Activated naive CD8-positive, alpha-beta T cell treated with anti-CD3 and anti-CD28 coated beads for 36 hours (primary cell): ENCODE data around the gene CACNG1. TPM values are rescaled to one million over a fixed set of nuclear protein-coding genes. Genes with fewer than 3 reads are reported as not detected.

Experiments used
- DNase-seq: peaks from one replicate; pipeline ENCODE4 v3.0.0; 2021
- H3K27ac Mint-ChIP-seq: one replicate; pipeline ENCODE4 v1.8.0; 2022; ENCODE audit warnings: mild to moderate bottlenecking, moderate library complexity, mixed read lengths
- H3K27me3 Mint-ChIP-seq: one replicate; pipeline ENCODE4 v1.8.0; 2022; ENCODE audit warnings: mild to moderate bottlenecking, mixed read lengths
- H3K36me3 Mint-ChIP-seq: one replicate; pipeline ENCODE4 v1.8.0; 2021; ENCODE audit warnings: mild to moderate bottlenecking, mixed read lengths
- H3K4me1 Mint-ChIP-seq: one replicate; pipeline ENCODE4 v1.8.0; 2021; ENCODE audit warnings: mixed read lengths
- H3K4me3 Mint-ChIP-seq: one replicate; pipeline ENCODE4 v1.8.0; 2022; ENCODE audit warnings: mild to moderate bottlenecking, moderate library complexity, mixed read lengths
- H3K9me3 Mint-ChIP-seq: one replicate; pipeline ENCODE4 v1.8.0; 2022; ENCODE audit warnings: mixed read lengths
- total RNA-seq, 2 experiments: library from RNA; stranded (reverse); gene quantifications; one replicate each; pipeline ENCODE4 v1.2.3, GENCODE V29; 2021

CACNG1 gene, protein sequence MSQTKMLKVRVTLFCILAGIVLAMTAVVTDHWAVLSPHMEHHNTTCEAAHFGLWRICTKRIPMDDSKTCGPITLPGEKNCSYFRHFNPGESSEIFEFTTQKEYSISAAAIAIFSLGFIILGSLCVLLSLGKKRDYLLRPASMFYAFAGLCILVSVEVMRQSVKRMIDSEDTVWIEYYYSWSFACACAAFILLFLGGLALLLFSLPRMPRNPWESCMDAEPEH
- not detected for total RNA-seq

DNA sequence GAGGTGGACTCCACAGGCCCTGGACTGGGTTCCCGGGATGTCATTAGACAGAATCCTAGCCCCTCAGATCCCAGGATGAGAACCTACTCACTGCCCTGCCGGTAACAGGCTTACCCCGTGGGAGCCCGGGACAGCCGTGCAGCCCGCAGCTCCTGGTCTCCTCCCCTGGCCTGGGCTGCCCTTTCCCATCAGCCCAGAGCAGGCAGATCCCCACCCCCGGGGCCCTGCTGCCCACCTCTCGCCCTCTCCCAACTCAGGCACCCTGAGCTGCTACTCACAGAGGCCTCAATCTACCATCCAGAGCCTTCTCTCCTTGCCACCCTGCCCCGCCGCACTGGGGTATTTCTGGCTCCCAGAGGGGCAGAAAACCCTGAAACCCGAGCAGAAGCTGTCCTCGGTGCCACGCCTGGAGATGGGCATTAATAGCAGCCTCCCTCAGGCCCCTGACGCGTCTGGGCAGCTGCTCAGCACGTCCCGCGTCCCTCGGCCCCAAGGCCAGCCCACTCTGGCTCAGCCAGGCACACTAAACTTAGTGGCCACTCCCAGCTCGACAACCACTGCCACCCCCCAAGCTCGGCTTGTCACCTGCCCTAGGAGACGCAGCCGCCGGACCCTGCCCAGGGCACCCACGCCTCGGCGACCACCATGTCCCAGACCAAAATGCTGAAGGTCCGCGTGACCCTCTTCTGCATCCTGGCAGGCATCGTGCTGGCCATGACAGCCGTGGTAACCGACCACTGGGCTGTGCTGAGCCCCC lies at the start of gene CACNG1:
Gene CACNG1, plus strand, starts transcription at position 539 of the 757 bp plus-strand sequence. Its CDS starts 107 bp downstream, at position 646.
- Mint-ChIP-seq H3K36me3 (peaks cover 11% of the 10 kb centered on the region), H3K4me3 (no peak within 1 kb of the TSS), H3K9me3 (peaks cover 17% of the 10 kb centered on the region), H3K27me3 (no peaks in the 10 kb centered on the region), H3K27ac (no peak within 1 kb of the TSS), H3K4me1 (no peaks in the 10 kb centered on the region)
- DNase-seq = no peak

DNA sequence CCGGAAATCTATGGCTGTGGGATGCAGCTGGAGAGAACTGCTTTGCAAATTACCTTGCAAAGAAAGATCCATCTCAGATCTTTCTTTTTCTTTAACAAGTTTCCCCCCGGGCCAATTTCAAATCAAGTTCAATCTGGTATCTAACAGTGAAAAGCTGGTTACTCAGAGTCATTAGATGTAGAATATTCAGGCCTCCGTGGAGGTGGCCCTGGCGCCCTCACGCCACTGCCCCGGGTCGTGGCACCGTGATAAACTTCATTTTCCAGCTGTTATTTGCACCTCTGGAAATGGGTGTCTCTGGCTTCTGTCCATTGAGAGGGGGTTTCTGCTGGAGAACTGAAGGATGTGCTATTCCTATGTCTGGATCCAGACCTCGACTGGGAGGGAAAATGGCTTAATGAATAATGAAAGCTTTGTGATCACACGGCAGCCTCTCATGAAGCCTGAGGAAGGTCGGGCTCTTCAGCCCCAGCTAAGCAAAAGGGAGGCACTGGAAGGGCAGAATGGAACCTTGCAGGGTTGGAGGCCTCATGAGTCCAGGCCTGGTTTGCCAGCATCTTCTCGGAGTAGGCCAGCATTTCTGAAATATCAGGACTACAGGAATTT lies 49.3 kb upstream of the CACNG1 start:
- Mint-ChIP-seq H3K27ac (no peak overlapping the region), H3K9me3 (no peaks in the 10 kb centered on the region)

DNA sequence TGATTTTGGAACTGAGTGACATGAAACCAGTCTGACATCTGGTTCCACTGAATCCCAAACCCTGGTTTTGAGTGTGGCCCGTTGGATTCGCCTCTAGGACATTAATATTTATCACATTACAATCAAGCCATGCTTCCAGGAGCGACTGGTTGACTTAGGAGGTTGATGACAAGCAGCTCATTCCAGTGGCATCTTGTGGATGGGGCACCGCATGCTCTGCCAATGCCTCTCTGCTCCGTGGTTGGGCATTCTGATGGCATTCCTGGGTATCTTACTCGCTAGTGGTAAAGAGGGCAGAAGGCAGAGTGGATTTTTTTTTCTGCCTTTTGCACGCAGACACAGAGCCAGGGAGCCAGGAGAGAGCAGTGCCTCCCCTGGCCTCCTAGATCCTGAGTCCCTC lies 48.4 kb upstream of the CACNG1 start:
- H3K27ac Mint-ChIP-seq = no peak overlapping the region
- H3K27me3 Mint-ChIP-seq = no peaks in the 10 kb centered on the region
- H3K4me1 Mint-ChIP-seq = no peaks in the 10 kb centered on the region
- no peak for DNase-seq
- no peaks in the 10 kb centered on the region for H3K36me3 Mint-ChIP-seq
- H3K4me3 Mint-ChIP-seq = no peak overlapping the region
- no peaks in the 10 kb centered on the region for H3K9me3 Mint-ChIP-seq

More for the DNA sequence above, 49.3 kb upstream of the CACNG1 start:
- no peak overlapping the region for H3K4me3 Mint-ChIP-seq
- no peaks in the 10 kb centered on the region for H3K4me1 Mint-ChIP-seq
- no peaks in the 10 kb centered on the region for H3K36me3 Mint-ChIP-seq
- H3K27me3 Mint-ChIP-seq = peaks cover 4% of the 10 kb centered on the region
- DNase-seq = no peak

DNA sequence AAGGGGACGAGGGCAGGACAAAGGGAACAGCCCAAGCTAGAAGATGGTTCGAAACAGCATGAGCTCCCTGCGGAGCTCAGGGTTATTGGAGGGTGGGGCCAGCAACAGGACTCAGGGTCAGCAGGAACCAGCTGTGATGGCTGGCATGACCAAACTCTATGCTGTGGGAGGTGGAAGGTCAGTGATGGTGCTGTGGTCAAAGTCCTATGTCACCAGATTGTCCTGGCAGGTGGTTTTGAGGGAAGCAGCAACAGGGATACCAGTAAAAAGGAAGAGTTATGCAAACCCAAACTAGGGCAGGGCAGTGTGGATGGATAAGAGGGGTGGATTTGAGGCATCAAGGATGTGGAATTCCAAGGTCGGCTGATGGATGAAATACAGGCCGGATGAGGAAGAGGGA lies 47.4 kb upstream of the CACNG1 start:
- H3K4me3 Mint-ChIP-seq = no peak overlapping the region
- no peaks in the 10 kb centered on the region for H3K36me3 Mint-ChIP-seq
- no peak for DNase-seq
- no peak overlapping the region for H3K27ac Mint-ChIP-seq
- peaks cover 1% of the 10 kb centered on the region for H3K27me3 Mint-ChIP-seq
- no peaks in the 10 kb centered on the region for H3K4me1 Mint-ChIP-seq
- peaks cover 1% of the 10 kb centered on the region for H3K9me3 Mint-ChIP-seq

DNA sequence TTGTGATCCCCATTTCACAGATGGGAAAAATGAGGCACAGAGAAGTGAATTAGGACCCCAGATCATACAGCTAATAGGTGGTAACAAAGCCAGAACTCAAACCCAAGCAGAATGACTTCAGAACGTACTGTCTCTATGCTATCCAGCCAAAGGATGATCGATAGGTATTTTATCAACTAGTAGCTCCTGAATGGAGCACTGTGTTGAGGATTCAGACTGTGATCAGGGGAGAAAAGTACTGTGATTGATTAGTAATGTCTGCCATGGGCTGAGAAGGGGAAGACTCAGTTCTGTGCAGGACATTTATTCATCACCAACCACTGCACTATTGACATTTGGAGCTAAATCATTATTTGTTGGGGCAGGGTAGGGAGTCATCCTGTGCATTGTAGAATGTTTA lies 41.1 kb upstream of the CACNG1 start:
- Mint-ChIP-seq H3K27ac (no peak overlapping the region), H3K36me3 (no peaks in the 10 kb centered on the region)

DNA sequence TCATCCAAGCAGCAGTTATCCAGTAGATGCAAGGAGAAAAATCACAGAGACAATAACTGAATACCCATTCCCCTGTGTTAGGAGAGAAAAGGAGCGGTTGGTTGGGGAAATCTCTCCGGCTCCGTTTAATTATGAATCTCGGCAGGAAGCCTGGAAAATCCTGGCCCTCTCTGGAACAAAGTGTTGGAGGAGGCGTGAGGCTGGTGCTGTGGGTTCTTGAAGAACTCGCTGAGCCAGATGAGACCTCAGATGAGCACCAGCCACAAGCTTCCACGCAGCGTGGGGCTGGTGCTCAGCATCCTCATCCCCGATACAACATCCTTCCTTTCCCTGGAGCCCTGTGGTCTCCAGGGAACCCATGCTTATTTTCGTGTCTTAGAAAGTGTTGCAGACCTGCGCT lies 40.2 kb upstream of the CACNG1 start:
- H3K27me3 Mint-ChIP-seq = peaks cover 8% of the 10 kb centered on the region
- peaks cover 1% of the 10 kb centered on the region for H3K9me3 Mint-ChIP-seq
- H3K27ac Mint-ChIP-seq = no peak overlapping the region

More for the DNA sequence above, 41.1 kb upstream of the CACNG1 start:
- peaks cover 8% of the 10 kb centered on the region for H3K27me3 Mint-ChIP-seq
- H3K9me3 Mint-ChIP-seq = peaks cover 1% of the 10 kb centered on the region
- H3K4me1 Mint-ChIP-seq = no peaks in the 10 kb centered on the region
- H3K4me3 Mint-ChIP-seq = no peak overlapping the region
- DNase-seq = no peak

DNA sequence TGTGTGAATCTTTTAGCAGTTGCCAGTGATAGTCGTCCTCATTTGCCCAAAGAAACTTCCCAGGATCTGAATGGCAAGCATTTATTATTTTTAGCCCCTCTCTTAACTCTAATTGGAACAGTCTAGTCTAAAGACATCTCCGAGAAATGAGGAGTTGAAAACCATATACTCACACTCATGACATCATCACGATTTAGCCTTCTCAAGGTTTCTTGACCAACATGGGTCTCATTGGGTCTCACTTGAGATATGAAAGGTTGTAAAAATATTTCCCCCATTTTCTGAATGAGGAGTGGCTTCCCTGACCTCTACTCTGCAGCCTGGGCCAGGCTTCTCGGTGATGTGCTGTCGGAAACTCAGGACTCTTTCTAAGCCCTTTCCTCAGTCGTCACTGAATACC lies 37.1 kb upstream of the CACNG1 start:
- H3K4me1 Mint-ChIP-seq = no peaks in the 10 kb centered on the region
- no peak overlapping the region for H3K4me3 Mint-ChIP-seq
- no peak for DNase-seq
- no peaks in the 10 kb centered on the region for H3K9me3 Mint-ChIP-seq
- peaks cover 8% of the 10 kb centered on the region for H3K27me3 Mint-ChIP-seq
- no peaks in the 10 kb centered on the region for H3K36me3 Mint-ChIP-seq
- H3K27ac Mint-ChIP-seq = no peak overlapping the region

More for the DNA sequence above, 40.2 kb upstream of the CACNG1 start:
- Mint-ChIP-seq H3K36me3 (no peaks in the 10 kb centered on the region), H3K4me1 (no peaks in the 10 kb centered on the region), H3K4me3 (no peak overlapping the region)
- no peak for DNase-seq

DNA sequence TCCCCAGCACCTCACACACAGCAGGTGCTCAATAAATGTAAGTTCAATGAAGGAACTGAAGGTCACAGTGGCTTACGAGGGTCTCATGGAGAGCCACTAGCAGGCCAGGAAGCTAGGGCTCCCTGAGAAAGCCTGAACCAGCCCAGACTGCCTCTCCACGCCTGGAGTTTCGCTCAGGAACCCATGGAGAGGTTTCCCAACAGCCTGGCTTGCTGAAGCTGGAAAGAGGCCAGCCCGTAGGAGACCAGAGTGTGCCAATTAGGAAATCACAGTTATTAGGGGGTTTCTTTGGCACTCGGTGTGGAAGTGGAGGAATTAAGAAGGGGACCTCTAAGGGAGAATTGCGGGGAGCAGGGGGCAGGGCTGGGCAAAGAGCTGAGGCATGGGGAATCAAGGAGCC lies 36.3 kb upstream of the CACNG1 start:
- Mint-ChIP-seq H3K27me3 (peaks cover 8% of the 10 kb centered on the region), H3K36me3 (no peaks in the 10 kb centered on the region), H3K9me3 (no peaks in the 10 kb centered on the region), H3K27ac (no peak overlapping the region), H3K4me1 (no peaks in the 10 kb centered on the region), H3K4me3 (no peak overlapping the region)
- DNase-seq = no peak

DNA sequence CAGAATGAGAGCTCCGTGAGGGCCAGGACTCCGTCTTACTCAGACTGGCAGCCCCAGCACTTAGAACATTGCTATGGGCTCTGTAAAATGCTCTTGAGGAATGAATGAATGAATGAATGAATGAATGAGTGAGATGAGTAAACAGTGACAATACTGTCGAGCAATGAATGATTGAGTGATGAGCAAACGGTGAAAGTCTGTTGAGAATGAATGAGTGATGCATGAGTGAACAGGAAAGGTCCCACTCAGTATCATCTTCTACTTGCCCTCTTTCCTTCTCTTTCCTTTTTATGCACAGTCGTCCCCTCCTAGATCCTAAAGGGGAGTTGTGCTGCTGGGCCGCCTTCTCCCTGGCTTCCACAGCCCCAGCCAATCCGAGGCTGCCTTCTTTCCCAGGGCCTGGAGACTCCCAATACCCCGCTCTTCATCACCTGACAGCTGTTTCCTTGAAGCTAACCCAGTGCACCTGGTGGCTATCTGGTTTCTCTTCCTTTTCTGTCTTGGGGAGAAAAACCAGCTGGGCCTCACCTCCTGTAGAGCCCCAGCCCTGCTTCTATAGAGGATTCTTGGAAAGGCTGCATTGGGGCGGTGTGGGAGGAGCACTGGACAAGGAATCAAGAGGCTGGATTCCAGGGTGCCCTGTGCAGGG lies 32.7 kb upstream of the CACNG1 start:
- H3K27ac Mint-ChIP-seq = no peak overlapping the region
- H3K4me1 Mint-ChIP-seq = no peaks in the 10 kb centered on the region

DNA sequence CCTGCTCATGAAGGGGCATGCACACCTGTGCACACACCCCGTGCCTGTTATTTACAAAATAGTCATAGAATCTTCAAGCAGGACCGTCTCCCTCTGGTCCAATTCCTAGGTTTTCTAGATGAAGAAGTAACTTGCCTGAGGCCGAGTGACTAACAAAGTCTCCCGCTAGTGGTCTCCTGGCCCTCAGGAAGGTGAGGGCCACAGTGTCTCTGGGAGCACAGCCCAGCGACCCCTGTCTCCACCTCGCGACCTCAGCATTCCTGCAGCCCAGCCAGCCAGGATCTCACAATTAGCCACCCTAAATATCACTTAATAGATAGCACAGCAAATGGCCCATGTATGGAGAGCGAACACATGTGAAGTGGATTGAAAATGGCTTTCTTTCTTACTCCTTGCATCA lies 30.5 kb upstream of the CACNG1 start:
- H3K36me3 Mint-ChIP-seq = no peaks in the 10 kb centered on the region
- no peak overlapping the region for H3K27ac Mint-ChIP-seq
- H3K9me3 Mint-ChIP-seq = no peaks in the 10 kb centered on the region
- peaks cover 14% of the 10 kb centered on the region for H3K27me3 Mint-ChIP-seq
- no peak for DNase-seq
- no peak overlapping the region for H3K4me3 Mint-ChIP-seq
- H3K4me1 Mint-ChIP-seq = no peaks in the 10 kb centered on the region

More for the DNA sequence above, 32.7 kb upstream of the CACNG1 start:
- Mint-ChIP-seq H3K27me3 (peaks cover 14% of the 10 kb centered on the region), H3K9me3 (no peaks in the 10 kb centered on the region), H3K36me3 (no peaks in the 10 kb centered on the region), H3K4me3 (no peak overlapping the region)
- DNase-seq = no peak

DNA sequence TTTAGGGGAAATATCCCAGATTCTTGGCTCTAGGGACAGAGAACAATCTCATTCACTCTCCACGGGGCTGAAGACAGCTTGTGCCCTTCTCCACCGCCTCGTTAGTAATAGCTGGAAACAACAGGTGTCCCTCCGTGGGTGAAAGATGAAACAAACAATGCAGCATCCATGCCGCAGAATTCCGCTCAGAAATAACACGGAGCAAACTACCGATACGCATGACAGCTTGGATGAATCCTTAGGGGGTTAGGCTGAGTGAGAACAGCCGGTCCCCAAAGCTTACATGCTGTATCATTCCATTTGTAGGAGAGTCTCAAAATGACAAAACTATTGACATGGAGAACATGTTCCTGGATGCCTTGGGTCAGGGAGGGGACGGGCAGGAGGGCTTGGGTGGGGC lies 29.4 kb upstream of the CACNG1 start:
- H3K4me3 Mint-ChIP-seq = no peak overlapping the region
- DNase-seq = no peak
- peaks cover 14% of the 10 kb centered on the region for H3K27me3 Mint-ChIP-seq
- no peaks in the 10 kb centered on the region for H3K9me3 Mint-ChIP-seq
- H3K4me1 Mint-ChIP-seq = no peaks in the 10 kb centered on the region
- no peaks in the 10 kb centered on the region for H3K36me3 Mint-ChIP-seq
- H3K27ac Mint-ChIP-seq = no peak overlapping the region

DNA sequence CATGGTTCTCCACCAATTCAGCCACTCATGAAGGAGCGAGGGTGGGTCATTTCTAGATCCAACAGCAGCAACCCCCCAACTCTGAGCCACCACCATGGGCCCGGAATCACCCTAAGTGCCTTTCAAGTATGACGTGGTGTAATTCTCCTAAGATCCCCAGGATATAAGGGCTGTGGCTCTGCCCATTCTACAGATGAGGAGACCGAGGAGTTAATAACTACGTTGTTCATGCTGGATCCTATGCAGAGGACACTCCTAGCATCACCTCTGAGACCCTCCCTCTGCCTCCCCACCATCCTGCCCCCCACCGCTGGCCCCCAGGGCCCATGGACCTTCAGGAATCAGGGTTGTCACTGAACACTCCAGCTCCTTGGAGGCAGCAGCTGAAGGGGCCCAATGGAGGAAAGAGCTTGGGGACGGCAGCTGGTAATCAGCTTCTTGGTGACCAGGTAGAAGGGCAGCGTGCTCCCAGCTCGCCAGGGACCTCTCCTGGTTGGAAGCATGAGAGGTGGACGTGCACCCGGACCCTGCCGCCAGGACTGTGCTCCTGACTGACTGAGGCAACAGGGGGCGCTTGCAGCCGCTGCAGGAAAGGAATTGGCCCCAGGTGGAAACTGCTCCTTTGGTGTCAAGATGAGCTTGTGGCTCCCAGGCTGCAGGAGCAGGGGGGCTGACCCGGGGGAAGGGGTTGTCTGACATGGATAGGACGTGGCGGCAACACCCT lies 28.2 kb upstream of the CACNG1 start:
- Mint-ChIP-seq H3K4me1 (no peaks in the 10 kb centered on the region), H3K27me3 (peaks cover 11% of the 10 kb centered on the region), H3K36me3 (no peaks in the 10 kb centered on the region), H3K27ac (no peak overlapping the region), H3K9me3 (no peaks in the 10 kb centered on the region), H3K4me3 (no peak overlapping the region)
- no peak for DNase-seq

DNA sequence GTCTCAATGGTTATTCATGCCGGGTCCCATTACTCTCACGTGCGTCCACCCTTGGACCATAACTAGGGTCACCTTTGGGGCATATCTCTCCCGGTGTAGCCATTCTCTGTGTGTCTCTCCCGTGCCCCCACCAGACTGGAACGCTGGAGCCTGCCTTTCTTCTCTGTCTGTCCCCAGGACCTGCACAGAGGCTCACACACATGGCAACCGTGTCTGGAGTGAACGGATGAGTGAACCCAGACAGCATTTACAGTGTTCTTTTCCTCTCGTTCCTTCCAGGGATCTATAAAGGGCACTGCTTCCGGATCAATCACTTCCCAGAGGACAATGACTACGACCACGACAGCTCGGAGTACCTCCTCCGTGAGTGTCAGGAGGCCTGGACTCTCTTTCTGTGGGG lies 26.4 kb upstream of the CACNG1 start:
- DNase-seq = no peak
- peaks cover 11% of the 10 kb centered on the region for H3K27me3 Mint-ChIP-seq
- H3K36me3 Mint-ChIP-seq = no peaks in the 10 kb centered on the region
- no peaks in the 10 kb centered on the region for H3K9me3 Mint-ChIP-seq
- no peaks in the 10 kb centered on the region for H3K4me1 Mint-ChIP-seq
- no peak overlapping the region for H3K27ac Mint-ChIP-seq
- H3K4me3 Mint-ChIP-seq = no peak overlapping the region

DNA sequence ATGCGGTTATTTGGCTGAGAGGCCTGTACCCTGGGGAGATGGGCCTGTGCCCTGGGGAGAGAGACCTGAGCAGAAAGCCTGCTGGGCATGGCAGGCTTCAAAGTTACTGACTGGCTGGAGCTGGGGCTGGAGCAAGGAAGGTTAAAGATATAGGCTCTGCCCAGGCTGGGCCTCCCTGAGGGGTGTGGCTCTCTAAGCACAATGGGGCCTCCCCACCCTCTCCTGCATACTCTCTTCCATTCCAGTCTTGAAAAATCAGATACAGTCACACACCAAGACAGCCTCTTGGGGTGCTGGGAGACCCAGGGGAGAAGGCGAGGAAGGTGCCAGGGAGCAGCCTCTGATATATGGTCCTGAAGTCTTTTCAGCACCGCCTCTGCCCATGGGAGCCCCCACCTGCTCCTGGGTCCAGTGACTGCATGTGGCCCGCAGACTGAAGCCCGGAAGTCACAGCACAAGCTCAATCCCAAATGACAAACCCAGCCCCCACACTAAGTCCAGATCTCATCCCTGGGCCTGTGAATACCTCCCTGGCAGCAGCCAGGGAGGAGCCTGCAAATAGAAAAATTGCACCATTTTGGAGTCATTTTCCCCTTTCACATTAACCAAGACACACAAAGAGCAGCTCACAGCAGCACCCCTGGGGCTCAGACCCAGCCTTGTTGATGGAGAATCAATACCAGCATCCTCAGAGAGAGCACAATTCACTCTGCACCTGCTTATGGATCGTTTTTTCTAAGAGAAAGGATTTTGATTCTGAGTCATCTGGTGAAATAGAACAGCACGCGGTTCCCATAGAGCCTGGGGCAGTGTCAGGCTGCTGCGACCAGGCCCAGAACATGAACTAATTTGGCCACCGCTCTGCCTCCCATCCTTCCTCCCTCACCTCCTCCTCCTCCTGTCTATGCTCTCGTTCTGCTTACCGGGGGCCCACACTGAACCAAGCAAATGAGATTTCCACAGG lies 25.6 kb upstream of the CACNG1 start:
- no peak overlapping the region for H3K27ac Mint-ChIP-seq

More for the DNA sequence above, 25.6 kb upstream of the CACNG1 start:
- Mint-ChIP-seq H3K27me3 (peaks cover 10% of the 10 kb centered on the region), H3K9me3 (no peaks in the 10 kb centered on the region), H3K4me3 (no peak overlapping the region), H3K4me1 (no peaks in the 10 kb centered on the region), H3K36me3 (no peaks in the 10 kb centered on the region)
- no peak for DNase-seq
